HG03432 (cell line): ENCODE results near the gene HAPSTR1.
"Not testable (repeated sequence)": the region's sequence is repeated elsewhere in the genome, so short reads cannot be mapped to it uniquely, and the experiment has no call there.

ENCODE experiments used
- ATAC-seq: cut with Tn5 transposase; IDR thresholded peaks from one replicate; pipeline ENCODE4 v1.9.1; 2021; ENCODE audit warnings: mild to moderate bottlenecking, moderate library complexity; ENCODE audit not compliant: unreplicated experiment

HAPSTR1 gene

GRCh38 chr16:9090960-9091866, at the start of gene HAPSTR1:
TSS of gene HAPSTR1 (plus strand) at chr16:9091644. CDS start at chr16:9092045, 401 bp downstream.
- ATAC-seq, result peak; percentile 85

- ATAC-seq, result no peak
Observed at GRCh38 chr16:9042533-9042932, 48.9 kb upstream of the HAPSTR1 start.

GRCh38 chr16:9042964-9043680, 48.3 kb upstream of the HAPSTR1 start:
- no peak for ATAC-seq

GRCh38 chr16:9045562-9045961, 45.9 kb upstream of the HAPSTR1 start:
- not testable (repeated sequence) for ATAC-seq

- ATAC-seq, result no peak
Observed at GRCh38 chr16:9046667-9047055, 44.8 kb upstream of the HAPSTR1 start.

GRCh38 chr16:9047689-9048301, 43.6 kb upstream of the HAPSTR1 start:
- ATAC-seq, result peak; percentile 93

GRCh38 chr16:9048302-9048700, 43.1 kb upstream of the HAPSTR1 start:
- no peak for ATAC-seq

GRCh38 chr16:9049241-9049640, 42.2 kb upstream of the HAPSTR1 start:
- no peak for ATAC-seq

GRCh38 chr16:9050102-9050830, 41.2 kb upstream of the HAPSTR1 start:
- ATAC-seq, result no peak

- ATAC-seq, result peak; percentile 60
Observed at GRCh38 chr16:9053006-9053601, 38.3 kb upstream of the HAPSTR1 start.

GRCh38 chr16:9054460-9054859, 37.0 kb upstream of the HAPSTR1 start:
- ATAC-seq, result no peak

- ATAC-seq, result no peak
Observed at GRCh38 chr16:9055115-9055514, 36.3 kb upstream of the HAPSTR1 start.

GRCh38 chr16:9055661-9056060, 35.8 kb upstream of the HAPSTR1 start:
- no peak for ATAC-seq

GRCh38 chr16:9056061-9056460, 35.4 kb upstream of the HAPSTR1 start:
- ATAC-seq, result no peak

- ATAC-seq, result no peak
Observed at GRCh38 chr16:9058211-9058610, 33.2 kb upstream of the HAPSTR1 start.

- no peak for ATAC-seq
Observed at GRCh38 chr16:9060225-9060624, 31.2 kb upstream of the HAPSTR1 start.

GRCh38 chr16:9061358-9061813, 30.1 kb upstream of the HAPSTR1 start:
- peak; percentile 75 for ATAC-seq

GRCh38 chr16:9062301-9062700, 29.1 kb upstream of the HAPSTR1 start:
- no peak for ATAC-seq

- no peak for ATAC-seq
Observed at GRCh38 chr16:9065077-9065476, 26.4 kb upstream of the HAPSTR1 start.

- ATAC-seq, result no peak
Observed at GRCh38 chr16:9068886-9069285, 22.6 kb upstream of the HAPSTR1 start.
